Raji (cell line): Measurements from ENCODE around the gene KIF12.

ENCODE experiments used
- POLR2A ChIP-seq: IDR thresholded peaks from 2 replicates; pipeline ENCODE4 v1.6.1; 2011; ENCODE audit warnings: low read depth, low read length, control low read depth; ENCODE audit not compliant: insufficient read depth

KIF12 gene

GRCh38 chr9:114098936-114099668 lies at the start of gene KIF12:
KIF12 (minus strand) TSS chr9:114099292; CDS start chr9:114099276, 16 bp downstream.
- TF ChIP-seq POLR2A, result no peak

DNA sequence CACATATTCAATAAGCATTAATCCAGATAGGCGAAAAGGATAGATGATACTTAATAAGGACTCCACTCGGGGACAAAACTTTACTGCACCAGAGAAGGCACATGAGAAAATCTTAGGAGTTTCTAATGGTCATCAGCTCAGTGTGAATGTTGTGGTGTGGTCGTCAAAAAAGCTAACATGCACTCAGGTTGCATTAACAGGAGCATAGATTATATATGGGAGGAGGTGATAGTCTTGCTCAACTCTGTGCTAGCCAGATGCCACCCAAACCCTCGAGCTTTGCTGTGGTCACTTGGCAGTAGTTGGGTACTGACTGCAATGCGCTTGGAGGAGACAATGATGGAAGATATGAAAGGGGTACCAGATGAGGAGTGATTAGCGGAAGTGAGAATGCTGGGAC lies 47.6 kb upstream of the KIF12 start:
- TF ChIP-seq POLR2A, result no peak

- TF ChIP-seq POLR2A, result no peak
Observed at GRCh38 chr9:114143234-114143633, 44.1 kb upstream of the KIF12 start.

DNA sequence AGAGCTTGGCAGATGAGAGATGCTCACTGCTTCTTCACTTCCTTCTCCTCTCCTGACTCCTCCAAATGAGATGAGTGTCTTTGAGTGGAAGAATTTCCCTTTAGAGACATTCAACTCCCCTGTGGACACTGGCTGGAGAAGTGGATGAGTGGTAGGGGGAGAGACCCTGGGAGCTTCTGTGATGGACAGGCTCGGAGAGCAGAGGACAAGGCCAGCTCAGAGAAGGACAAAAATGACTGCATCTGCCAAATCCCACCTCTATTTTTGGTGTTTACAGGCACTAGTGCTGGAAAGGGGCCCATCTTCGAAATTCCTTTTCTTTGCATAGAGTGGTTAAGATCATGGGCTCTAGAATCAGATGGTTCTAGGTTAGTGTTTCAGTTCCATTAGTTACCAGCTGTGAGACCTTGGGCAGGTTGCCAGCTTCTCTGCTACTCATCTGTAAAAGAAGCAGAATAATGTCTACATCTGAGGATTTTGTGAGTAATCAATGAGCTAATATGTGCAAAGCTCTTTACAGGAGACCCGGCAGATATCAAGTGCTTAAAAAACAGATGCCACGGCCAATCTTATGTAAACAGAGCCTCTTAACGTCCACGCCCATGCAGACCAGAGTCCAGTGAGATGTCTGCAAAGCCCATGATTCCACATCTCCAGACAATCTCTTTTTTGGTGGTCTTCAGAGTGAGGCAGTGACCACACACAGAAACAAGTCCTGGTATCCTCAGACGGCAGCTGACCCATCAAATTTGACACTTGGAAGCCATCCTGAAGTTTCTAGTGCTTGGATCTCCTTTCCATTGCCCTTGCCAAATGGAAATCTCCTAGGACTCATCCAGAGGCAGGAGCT lies 42.7 kb upstream of the KIF12 start:
- TF ChIP-seq POLR2A, result no peak

- TF ChIP-seq POLR2A, result no peak
Observed at GRCh38 chr9:114140850-114141249, 41.8 kb upstream of the KIF12 start.

- TF ChIP-seq POLR2A, result no peak
Observed at GRCh38 chr9:114140401-114140800, 41.3 kb upstream of the KIF12 start.

GRCh38 chr9:114139071-114139470 lies 40.0 kb upstream of the KIF12 start:
- no peak for TF ChIP-seq POLR2A

GRCh38 chr9:114138552-114138971 lies 39.5 kb upstream of the KIF12 start:
- no peak for TF ChIP-seq POLR2A

- TF ChIP-seq POLR2A, result no peak
Observed at GRCh38 chr9:114137831-114138230, 38.7 kb upstream of the KIF12 start.

- no peak for TF ChIP-seq POLR2A
Observed at GRCh38 chr9:114134827-114135396, 35.8 kb upstream of the KIF12 start.

DNA sequence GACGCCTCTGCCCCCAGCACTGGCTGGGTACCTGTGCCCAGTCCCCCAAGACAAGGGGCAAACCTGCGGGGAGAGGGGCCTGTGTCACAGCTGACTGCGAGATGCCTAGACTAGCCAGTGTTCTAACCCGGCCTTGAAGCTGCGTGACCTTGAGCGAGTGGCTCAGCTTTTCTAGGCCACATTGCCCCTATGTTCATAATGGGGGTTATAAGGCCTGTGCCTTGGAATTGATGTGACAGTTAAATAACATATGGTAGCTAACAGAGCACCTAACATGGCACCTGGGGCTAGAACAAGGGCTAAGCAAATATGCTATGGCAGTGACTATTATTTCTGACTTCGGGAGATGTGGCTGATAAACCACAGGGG lies 33.4 kb upstream of the KIF12 start:
- TF ChIP-seq POLR2A, result no peak

GRCh38 chr9:114131808-114132549 lies 32.9 kb upstream of the KIF12 start:
- TF ChIP-seq POLR2A, result no peak

- TF ChIP-seq POLR2A, result no peak
Observed at GRCh38 chr9:114130624-114131277, 31.7 kb upstream of the KIF12 start.

- TF ChIP-seq POLR2A, result no peak
Observed at GRCh38 chr9:114130141-114130540, 31.0 kb upstream of the KIF12 start.
